GM12878 (cell line): ENCODE data around the gene CTRL. TPM values are rescaled to one million over a fixed set of nuclear protein-coding genes. Genes with fewer than 3 reads are reported as not detected.
A peak's percentile ranks its signal among the peaks of the same experiment; 100 is the strongest.

ENCODE experiments used
- ASH2L ChIP-seq: fragments of 300-600, 200-600 bp; sonication (generic); IDR thresholded peaks from 2 replicates; pipeline ENCODE4 v1.6.1; 2017; ENCODE audit warnings: low read depth, mild to moderate bottlenecking, borderline replicate concordance
- BHLHE40 ChIP-seq, 2 experiments: fragments of 450-650 bp in 1 of 2; IDR thresholded peaks; 2 replicates each; pipeline ENCODE4 v1.6.1; 2011 to 2017; ENCODE audit warnings: low read depth in 2 of 2, borderline replicate concordance in 1 of 2, improper control_type of control experiment in 1 of 2, low read length in 1 of 2, mild to moderate bottlenecking in 1 of 2
- BRCA1 ChIP-seq: IDR thresholded peaks from 2 replicates; pipeline ENCODE4 v1.6.1; 2011; ENCODE audit warnings: low read depth, low read length, improper control_type of control experiment
- CREM ChIP-seq: IDR thresholded peaks from 2 replicates; pipeline ENCODE4 v1.6.1; 2014; ENCODE audit warnings: antibody characterized with exemption, low read depth
- E4F1 ChIP-seq: fragments of 450-650 bp; IDR thresholded peaks from 2 replicates; pipeline ENCODE4 v1.6.1; 2018; ENCODE audit warnings: borderline replicate concordance, mild to moderate bottlenecking; ENCODE audit not compliant: partially characterized antibody
- EGR1 ChIP-seq, 2 experiments: IDR thresholded peaks; 1 replicate in 1 of 2; 2 replicates in 1 of 2; pipeline ENCODE4 v1.6.1; 2011 to 2012; ENCODE audit warnings: low read depth in 2 of 2, low read length in 2 of 2, borderline replicate concordance in 1 of 2, mild to moderate bottlenecking in 1 of 2, moderate library complexity in 1 of 2
- ETV6 ChIP-seq, 2 experiments: fragments of 450-650 bp in 1 of 2; IDR thresholded peaks in 1 of 2; conservative IDR thresholded peaks in 1 of 2; 2 replicates each; pipeline ENCODE4 v1.6.1; 2014; ENCODE audit warnings: antibody characterized with exemption in 1 of 2, borderline replicate concordance in 1 of 2, low read depth in 1 of 2, mild to moderate bottlenecking in 1 of 2, moderate library complexity in 1 of 2
- EZH2 ChIP-seq: IDR thresholded peaks from 2 replicates; pipeline ENCODE4 v1.6.1; 2012; ENCODE audit warnings: low read depth, mild to moderate bottlenecking, control low read depth, inconsistent platforms, low read length, borderline replicate concordance; ENCODE audit not compliant: control insufficient read depth
- FOS ChIP-seq: IDR thresholded peaks from 3 replicates; pipeline ENCODE4 v1.6.1; 2011; ENCODE audit warnings: borderline replicate concordance; ENCODE audit not compliant: insufficient read length; ENCODE audit errors: extremely low read depth
- HDGF ChIP-seq: fragments of 450-650 bp; IDR thresholded peaks from 2 replicates; pipeline ENCODE4 v1.6.1; 2016; ENCODE audit warnings: antibody characterized with exemption
- LARP7 ChIP-seq: fragments of 450-650 bp; IDR thresholded peaks from 2 replicates; pipeline ENCODE4 v1.6.1; 2017; ENCODE audit warnings: mild to moderate bottlenecking
- MEF2A ChIP-seq: IDR thresholded peaks from 2 replicates; pipeline ENCODE4 v1.6.1; 2011; ENCODE audit warnings: low read depth, mild to moderate bottlenecking, low read length, moderate library complexity; ENCODE audit not compliant: insufficient read depth
- NFIC ChIP-seq: IDR thresholded peaks from 2 replicates; pipeline ENCODE4 v1.6.1; 2012; ENCODE audit warnings: low read depth, mild to moderate bottlenecking, inconsistent platforms, low read length, moderate library complexity
- NFXL1 ChIP-seq: fragments of 450-650 bp; IDR thresholded peaks from 2 replicates; pipeline ENCODE4 v1.6.1; 2017; ENCODE audit warnings: antibody characterized with exemption, mild to moderate bottlenecking, borderline replicate concordance
- NFYA ChIP-seq: IDR thresholded peaks from 2 replicates; pipeline ENCODE4 v1.6.1; 2011; ENCODE audit warnings: low read depth, mild to moderate bottlenecking, low read length, improper control_type of control experiment, borderline replicate concordance
- NR2C2 ChIP-seq: IDR thresholded peaks from 2 replicates; pipeline ENCODE4 v1.6.1; 2011; ENCODE audit warnings: borderline replicate concordance, low read depth; ENCODE audit not compliant: control insufficient read depth, insufficient read length
- NR2F1 ChIP-seq: fragments of 450-650 bp; conservative IDR thresholded peaks from 2 replicates; pipeline ENCODE4 v1.6.1; 2017; ENCODE audit warnings: mild to moderate bottlenecking
- NRF1 ChIP-seq: conservative IDR thresholded peaks from 2 replicates; pipeline ENCODE4 v1.6.1; 2011; ENCODE audit warnings: mild to moderate bottlenecking, low read depth, low read length, improper control_type of control experiment
- PAX8 ChIP-seq: fragments of 450-650 bp; IDR thresholded peaks from 2 replicates; pipeline ENCODE4 v1.6.1; 2017; ENCODE audit warnings: mild to moderate bottlenecking, moderate library complexity
- RAD21 ChIP-seq: IDR thresholded peaks from 2 replicates; pipeline ENCODE4 v1.6.1; 2011; ENCODE audit warnings: mild to moderate bottlenecking, low read depth, low read length, moderate library complexity; ENCODE audit not compliant: insufficient read depth
- RELA ChIP-seq: fragments of 450-650 bp; IDR thresholded peaks from 2 replicates; pipeline ENCODE4 v1.8.0; 2014; ENCODE audit warnings: borderline replicate concordance; ENCODE audit not compliant: partially characterized antibody
- REST ChIP-seq: IDR thresholded peaks from 2 replicates; pipeline ENCODE4 v1.6.1; 2012; ENCODE audit warnings: mild to moderate bottlenecking, low read depth, low read length
- SMARCA5 ChIP-seq: fragments of 450-650 bp; IDR thresholded peaks from 2 replicates; pipeline ENCODE4 v1.6.1; 2017; ENCODE audit warnings: mild to moderate bottlenecking
- SMC3 ChIP-seq: IDR thresholded peaks from 2 replicates; pipeline ENCODE4 v1.6.1; 2011; ENCODE audit warnings: low read length, improper control_type of control experiment, borderline replicate concordance
- TAF1 ChIP-seq: IDR thresholded peaks from 2 replicates; pipeline ENCODE4 v1.6.1; 2011; ENCODE audit warnings: mild to moderate bottlenecking, low read depth, low read length, borderline replicate concordance
- ZNF622 ChIP-seq: fragments of 450-650 bp; IDR thresholded peaks from 2 replicates; pipeline ENCODE4 v1.6.1; 2017; ENCODE audit warnings: mild to moderate bottlenecking, inconsistent platforms
- polyA plus RNA-seq, 11 experiments: library from polyadenylated mRNA; depleted of rRNA in 4 of 11; unstranded in 6 of 11; stranded (reverse) in 5 of 11; fragments of >200 nt; fragmentation: Nextera tagmentation in 4 of 11; fragmentation: Illumina TruSeq in 1 of 11; extraction: Ambion mirVana in 4 of 11; extraction: Trizol in 1 of 11; gene quantifications; 1 replicate in 1 of 11; 2 replicates in 10 of 11; pipeline versions ENCODE4 v1.2.1 to v1.2.3, GENCODE V29; 2011 to 2016; ENCODE audit warnings: inconsistent platforms in 2 of 11, missing spikeins in 2 of 11, low read depth in 1 of 11
- total RNA-seq, 4 experiments: library from RNA; depleted of rRNA in 3 of 4; stranded (reverse); fragments of >200 nt in 3 of 4; fragmentation: Illumina TruSeq in 1 of 4; extraction: Trizol in 1 of 4; gene quantifications; 2 replicates each; pipeline versions ENCODE4 v1.2.1 to v1.2.3, GENCODE V29; 2013 to 2021

The CTRL gene
- total and polyA plus RNA-seq, 10 of the 15 experiments (the other 5 are each of a cell fraction or from before 2014, with no cell fraction given), result 1.1 to 4.9 (median 2.6) TPM

GRCh38 chr16:67883872-67884261 is 47.8 kb downstream of the CTRL start (continued):
- no peak for TF ChIP-seq E4F1
- TF ChIP-seq BHLHE40 (IDR thresholded peaks at IDR 0.05; ENCODE audit: borderline replicate concordance in 1 of 2, low read depth in 2 of 2, low read length in 1 of 2), result 0 out of 4 replicates have a peak, but pooled peaks of 1 of the 2 experiments have one; percentile 7
- TF ChIP-seq LARP7, result 0 out of 2 replicates have a peak, but pooled peaks have one; percentile 51
- TF ChIP-seq FOS, result no peak
- TF ChIP-seq RELA, result peak; percentile 25
- TF ChIP-seq NR2C2, result no peak
- TF ChIP-seq EZH2, result no peak
- no peak for TF ChIP-seq REST
- TF ChIP-seq HDGF, result peak; percentile 81
- TF ChIP-seq NFXL1, result no peak
- TF ChIP-seq NRF1, result no peak
- TF ChIP-seq NFIC, result no peak
- no peak for TF ChIP-seq CREM
- 0 out of 2 replicates have a peak, but pooled peaks have one; percentile 20 for TF ChIP-seq NR2F1
- TF ChIP-seq EGR1 (IDR thresholded peaks at IDR 0.05; ENCODE audit: borderline replicate concordance in 1 of 2, low read depth in 2 of 2, low read length in 2 of 2), result no peak
- TF ChIP-seq SMARCA5, result peak; percentile 40; the same call in 1 of the 2 replicates
- peak; percentile 79 for TF ChIP-seq SMC3
- TF ChIP-seq MEF2A, result no peak
- TF ChIP-seq TAF1, result no peak
- no peak for TF ChIP-seq PAX8
- no peak for TF ChIP-seq NFYA
- no peak for TF ChIP-seq ASH2L
- peak; percentile 70 for TF ChIP-seq RAD21
- TF ChIP-seq ZNF622, result no peak
- TF ChIP-seq BRCA1, result no peak
- no peak for TF ChIP-seq ETV6 (conservative IDR thresholded peaks at IDR 0.05 in 1 of 2, IDR thresholded peaks at IDR 0.05 in 1 of 2; ENCODE audit: borderline replicate concordance in 1 of 2, low read depth in 1 of 2)
